ENCODE measurements around the gene GAK.
"Not testable (repeated sequence)": the region's sequence is repeated elsewhere in the genome, so short reads cannot be mapped to it uniquely, and the experiment has no call there.

The GAK gene

DNA sequence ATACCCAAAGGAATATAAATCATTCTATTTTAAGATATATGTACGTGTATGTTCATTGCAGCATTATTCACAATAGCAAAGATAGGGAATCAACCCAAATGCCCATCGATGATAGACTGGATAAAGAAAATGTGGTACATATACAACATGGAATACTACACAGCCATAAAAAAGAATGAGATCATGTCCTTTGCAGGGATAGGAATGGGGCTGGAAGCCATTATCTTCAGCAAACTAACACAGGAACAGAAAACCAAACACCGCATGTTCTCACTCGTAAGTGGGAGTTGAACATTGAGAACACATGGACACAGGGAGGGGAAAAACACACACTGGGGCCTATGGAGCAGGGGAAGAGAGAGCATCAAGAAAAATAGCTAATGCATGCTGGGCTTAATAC is 125.1 kb downstream of the GAK start:
- DNase-seq = not testable (repeated sequence)

DNA sequence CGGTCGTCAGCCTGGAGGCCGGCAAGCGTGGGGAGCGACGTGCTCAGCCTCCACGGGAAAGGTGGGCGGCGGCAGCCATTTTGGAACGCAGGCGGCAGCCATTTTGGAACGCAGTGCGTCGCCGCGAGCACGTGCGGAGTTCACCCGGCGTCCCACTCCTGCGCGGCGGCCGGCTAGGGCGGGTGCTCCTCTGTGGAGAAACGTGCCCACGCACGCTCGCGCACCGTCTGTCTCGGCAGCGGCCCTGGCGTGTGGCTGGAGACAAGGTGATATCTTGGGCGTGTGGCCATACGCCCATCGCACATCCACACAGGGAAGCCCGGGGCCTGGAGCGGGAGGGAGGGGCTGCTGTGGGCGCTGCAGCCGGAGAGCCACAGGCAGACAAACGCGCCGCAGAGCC is 127.3 kb downstream of the GAK start:
- DNase-seq = no peak

- DNase-seq = no peak
Observed at GRCh38 chr4:803884-804283, 128.2 kb downstream of the GAK start.

GRCh38 chr4:801436-802124 is 130.5 kb downstream of the GAK start:
- no peak for DNase-seq

Data from retina (tissue), 1 donor.